Astrocyte of the cerebellum (primary cell): ENCODE results near the gene MB.

Source experiments
- DNase-seq: peaks from one replicate; pipeline ENCODE4 v3.0.0-alpha.2; 2011; ENCODE audit warnings: low read depth
- H3K4me3 ChIP-seq: 2 replicates; pipeline ENCODE4 v1.5.1; 2011; ENCODE audit warnings: mild to moderate bottlenecking, low read depth, low read length, moderate library complexity
- in situ Hi-C: cut with HindIII; loops from 2 replicates; pipeline ENCODE4 v1.10.0; 2017; ENCODE audit warnings: low sequenced_read_pairs
- TF ChIP-seq, protein P1 (sequence below): IDR thresholded peaks from 2 replicates; pipeline ENCODE4 v1.5.1; 2012; ENCODE audit warnings: low read length, low read depth, moderate library complexity, mild to moderate bottlenecking; ENCODE audit errors: missing control alignments

MB gene

DNA sequence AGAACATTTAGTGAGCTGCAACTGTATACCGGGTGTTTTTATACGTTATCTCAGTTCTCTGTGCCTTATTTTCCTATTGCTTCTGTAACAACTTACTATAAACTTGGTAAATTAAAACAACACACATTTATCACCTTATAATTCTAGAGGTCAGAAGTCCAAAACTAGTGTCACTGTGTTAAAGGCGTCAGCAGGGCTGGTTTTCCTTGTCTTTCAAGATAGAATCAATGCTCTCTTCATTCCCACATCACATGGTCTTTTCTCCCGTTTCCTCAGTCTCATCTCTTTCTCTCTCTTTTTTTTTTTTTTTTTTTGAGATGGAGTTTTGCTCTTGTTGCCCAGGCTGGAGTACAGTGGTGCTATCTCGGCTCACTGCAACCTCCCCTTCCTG lies 36.1 kb downstream of the MB start:
- in situ Hi-C loops: loop anchor here (25.0 kb wide), 1 partner anchor 144 kb away; no protein-coding TSS in a partner anchor
- no peak for DNase-seq
- H3K4me3 ChIP-seq: no peak overlapping the region
- TF ChIP-seq, protein P1, sequence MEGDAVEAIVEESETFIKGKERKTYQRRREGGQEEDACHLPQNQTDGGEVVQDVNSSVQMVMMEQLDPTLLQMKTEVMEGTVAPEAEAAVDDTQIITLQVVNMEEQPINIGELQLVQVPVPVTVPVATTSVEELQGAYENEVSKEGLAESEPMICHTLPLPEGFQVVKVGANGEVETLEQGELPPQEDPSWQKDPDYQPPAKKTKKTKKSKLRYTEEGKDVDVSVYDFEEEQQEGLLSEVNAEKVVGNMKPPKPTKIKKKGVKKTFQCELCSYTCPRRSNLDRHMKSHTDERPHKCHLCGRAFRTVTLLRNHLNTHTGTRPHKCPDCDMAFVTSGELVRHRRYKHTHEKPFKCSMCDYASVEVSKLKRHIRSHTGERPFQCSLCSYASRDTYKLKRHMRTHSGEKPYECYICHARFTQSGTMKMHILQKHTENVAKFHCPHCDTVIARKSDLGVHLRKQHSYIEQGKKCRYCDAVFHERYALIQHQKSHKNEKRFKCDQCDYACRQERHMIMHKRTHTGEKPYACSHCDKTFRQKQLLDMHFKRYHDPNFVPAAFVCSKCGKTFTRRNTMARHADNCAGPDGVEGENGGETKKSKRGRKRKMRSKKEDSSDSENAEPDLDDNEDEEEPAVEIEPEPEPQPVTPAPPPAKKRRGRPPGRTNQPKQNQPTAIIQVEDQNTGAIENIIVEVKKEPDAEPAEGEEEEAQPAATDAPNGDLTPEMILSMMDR: no peak

DNA sequence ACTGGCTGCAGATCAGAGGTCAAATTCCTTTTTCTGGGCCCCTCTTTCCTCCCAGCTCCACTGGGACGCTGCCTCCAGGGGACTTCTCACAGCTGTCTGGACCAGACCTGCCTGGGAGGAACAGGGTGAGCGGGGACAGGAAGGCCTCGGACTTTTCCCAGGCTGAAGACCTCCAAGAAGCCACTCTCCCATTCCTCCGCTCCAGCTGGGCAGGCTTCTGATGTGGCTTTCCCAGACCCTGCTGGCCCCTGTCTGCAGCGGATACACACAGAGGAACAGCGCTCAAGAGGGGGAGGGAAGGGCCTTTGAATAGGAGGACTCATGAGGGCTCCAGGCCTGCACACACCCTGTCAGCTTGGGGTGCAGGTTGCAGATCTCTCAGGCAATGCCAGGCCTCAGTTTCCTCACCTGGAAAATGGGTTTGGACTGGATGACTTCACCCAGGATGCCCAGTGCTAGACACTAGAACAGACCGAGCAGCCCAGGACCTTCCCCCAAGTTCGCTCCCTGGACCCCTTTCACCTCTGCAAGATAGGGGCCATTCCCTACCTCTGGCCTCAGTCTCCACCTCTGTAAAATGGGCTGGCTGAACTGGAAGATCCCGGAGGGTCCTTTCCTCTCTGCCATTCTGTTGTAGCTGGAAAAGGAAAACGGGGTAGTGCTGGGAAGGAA lies 36.6 kb downstream of the MB start:
- DNase-seq: no peak
- in situ Hi-C loops: loop anchor here (25.0 kb wide), 1 partner anchor 143 kb away; no protein-coding TSS in a partner anchor
- no peak overlapping the region for H3K4me3 ChIP-seq
- TF ChIP-seq, protein P1: no peak

DNA sequence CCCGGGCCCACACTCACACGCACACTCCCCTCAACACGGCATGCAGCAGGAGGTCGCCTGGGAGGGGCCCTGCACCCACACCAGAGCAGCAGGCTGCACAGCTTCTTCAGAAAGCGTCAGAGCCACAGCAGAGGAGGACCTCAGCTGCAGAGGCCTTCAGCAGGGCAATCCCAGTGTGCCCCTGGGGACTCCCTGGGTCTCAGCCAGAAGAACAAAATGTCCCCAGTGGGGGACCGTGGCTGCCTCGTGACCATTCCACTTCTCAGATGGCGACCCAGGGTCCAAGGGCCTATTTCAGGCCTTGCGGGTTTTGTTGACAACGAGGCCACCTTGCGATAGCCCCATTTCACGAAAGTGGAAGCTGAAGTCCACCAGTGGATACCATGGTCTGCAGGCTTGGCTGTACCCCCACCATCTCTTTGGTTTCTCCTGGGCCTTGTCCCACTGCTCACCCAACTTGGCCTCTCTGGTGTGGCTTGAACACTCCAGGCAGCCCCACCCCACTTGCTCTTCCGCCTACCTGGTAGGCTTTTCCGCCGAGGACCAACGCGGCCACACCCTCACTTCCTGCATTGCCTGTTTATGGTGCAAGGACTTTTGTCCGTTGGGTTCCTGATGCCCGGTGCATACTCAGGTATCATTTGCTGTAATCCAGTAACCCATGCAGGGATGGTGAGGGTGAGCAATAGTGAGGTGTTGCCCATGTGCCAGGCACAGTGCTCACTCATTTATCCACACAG lies 38.1 kb downstream of the MB start:
- no peak overlapping the region for H3K4me3 ChIP-seq
- no peak for DNase-seq
- TF ChIP-seq, protein P1: no peak
- in situ Hi-C loops: loop anchor here (25.0 kb wide), 1 partner anchor 142 kb away; no protein-coding TSS in a partner anchor

DNA sequence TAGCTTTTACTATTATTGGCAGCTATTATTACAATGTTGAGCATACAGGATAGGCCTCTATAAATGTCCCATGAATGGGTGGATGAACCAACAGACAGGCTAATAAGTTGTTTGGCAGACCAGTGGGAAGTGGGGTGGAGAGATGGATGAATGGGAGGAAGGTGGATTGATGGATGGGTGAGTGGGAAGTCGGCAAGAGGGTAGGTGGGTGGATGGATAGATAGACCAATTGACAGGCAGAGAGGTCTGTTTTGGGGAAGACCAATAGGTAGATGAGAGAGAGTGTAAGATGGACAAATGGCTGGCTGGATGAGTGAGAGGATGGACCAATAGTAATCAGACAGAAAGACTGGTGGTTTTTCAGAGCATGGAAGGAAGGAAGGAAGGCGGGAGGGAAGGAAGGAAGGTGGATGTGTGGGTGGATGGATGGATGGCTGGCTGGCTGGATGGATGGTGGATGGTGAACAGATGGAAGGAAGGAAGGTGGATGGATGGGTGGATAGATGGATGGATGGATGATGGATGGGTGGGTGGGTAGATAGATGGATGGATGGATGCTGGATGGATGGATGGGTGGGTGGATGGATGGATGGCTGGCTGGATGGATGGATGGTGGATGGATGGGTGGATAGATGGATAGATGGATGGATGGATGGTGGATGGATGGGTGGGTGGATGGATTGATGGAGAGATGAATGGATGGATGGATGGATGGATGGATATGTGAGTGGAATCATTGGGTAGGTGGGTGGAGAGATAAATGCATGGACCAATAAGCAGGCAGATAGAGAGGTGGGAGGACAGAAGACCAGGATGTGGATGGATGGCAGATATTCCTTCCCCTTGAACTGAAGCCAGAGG lies 39.1 kb downstream of the MB start:
- H3K4me3 ChIP-seq: no peak overlapping the region
- in situ Hi-C loops: loop anchor here (25.0 kb wide), 1 partner anchor 141 kb away; no protein-coding TSS in a partner anchor
- no peak for DNase-seq
- TF ChIP-seq, protein P1: no peak

DNA sequence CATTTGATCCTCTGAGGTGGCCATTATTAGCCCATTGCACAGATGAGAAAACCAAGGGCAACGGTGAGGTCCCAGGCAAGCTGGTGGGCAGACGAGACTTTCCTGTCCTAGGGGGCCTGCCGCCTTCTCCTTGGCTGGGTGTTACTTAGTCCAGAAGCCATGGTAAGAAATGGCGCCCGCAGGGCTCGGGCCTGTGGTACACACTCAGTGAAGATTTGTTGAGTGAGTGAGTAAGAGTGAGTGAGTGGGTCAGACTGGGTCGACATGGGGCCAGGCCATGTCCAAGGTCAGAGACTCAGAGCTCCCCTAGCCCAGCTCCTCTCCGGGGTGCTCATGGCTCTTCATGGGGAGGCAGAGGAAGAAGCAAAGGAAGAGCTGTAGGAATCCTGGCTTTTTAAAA lies 40.5 kb downstream of the MB start:
- TF ChIP-seq, protein P1: no peak
- in situ Hi-C loops: loop anchor here (25.0 kb wide), 1 partner anchor 139 kb away; no protein-coding TSS in a partner anchor
- DNase-seq: no peak
- no peak overlapping the region for H3K4me3 ChIP-seq
